ENCODE measurements around the gene BANP.
"Not testable (repeated sequence)": the region's sequence is repeated elsewhere in the genome, so short reads cannot be mapped to it uniquely, and the experiment has no call there.

Gene BANP

GRCh38 chr16:88033003-88033740, 81.9 kb downstream of the BANP start:
- not testable (repeated sequence) for DNase-seq (ENCODE audit: low spot score)

GRCh38 chr16:88034770-88035169, 83.5 kb downstream of the BANP start:
- no peak for DNase-seq (ENCODE audit: low spot score)

DNA sequence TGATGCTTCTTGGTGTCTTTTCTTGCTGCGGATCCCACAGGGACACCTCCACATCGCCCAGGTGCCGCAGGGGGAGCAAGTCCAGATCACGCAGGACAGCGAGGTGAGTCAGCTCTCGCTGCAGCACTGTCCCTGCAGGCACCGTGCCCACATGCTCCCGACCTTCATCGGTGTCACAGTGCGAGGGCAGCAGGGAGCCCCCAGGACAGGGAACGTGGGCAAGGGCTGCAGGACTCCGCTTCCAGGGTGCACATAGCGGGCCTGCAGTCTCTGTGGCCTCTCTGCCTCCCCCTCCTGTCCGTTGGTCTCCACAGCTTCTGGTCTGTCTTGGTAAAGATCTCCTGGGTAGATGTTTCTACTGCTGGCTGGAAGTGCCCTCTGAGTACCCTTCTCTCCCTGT, 84.1 kb downstream of the BANP start:
- DNase-seq (ENCODE audit: low spot score), result no peak

GRCh38 chr16:88035884-88036639, 84.8 kb downstream of the BANP start:
- DNase-seq (ENCODE audit: low spot score), result not testable (repeated sequence)

- not testable (repeated sequence) for DNase-seq (ENCODE audit: low spot score)
These were observed 85.4 kb downstream of the BANP start for GRCh38 chr16:88036640-88036996.

- DNase-seq (ENCODE audit: low spot score), result not testable (repeated sequence)
These were observed 86.1 kb downstream of the BANP start for GRCh38 chr16:88037359-88037758.

DNA sequence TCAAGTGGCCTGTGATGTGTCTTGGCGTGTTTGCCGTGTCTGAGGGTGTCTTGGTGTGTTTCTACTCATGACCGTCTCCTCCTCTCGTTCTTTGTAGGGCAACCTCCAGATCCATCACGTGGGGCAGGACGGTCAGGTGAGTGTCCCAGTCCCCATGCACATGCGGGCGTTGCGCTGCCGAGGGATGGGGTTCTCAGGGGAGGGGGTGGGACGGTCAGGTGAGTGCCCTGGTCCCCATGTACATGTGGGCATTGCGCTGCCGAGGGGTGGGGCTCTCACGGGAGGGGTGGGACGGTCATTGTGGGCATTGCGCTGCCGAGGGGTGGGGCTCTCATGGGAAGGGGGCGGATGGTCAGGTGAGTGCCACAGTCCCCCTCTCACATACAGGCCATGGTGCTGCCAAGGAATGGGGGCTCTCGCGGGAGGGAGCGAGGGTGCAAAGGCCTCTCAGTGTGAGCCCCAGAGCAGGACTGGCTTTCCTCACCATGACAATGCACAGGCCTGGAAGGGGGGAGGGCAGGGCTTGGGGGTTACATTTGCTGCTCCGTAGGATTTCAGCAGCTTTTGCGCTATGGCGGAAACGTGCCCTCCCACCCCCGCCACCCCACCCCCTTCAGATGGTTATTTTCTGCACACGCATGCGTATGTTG, 86.8 kb downstream of the BANP start:
- DNase-seq (ENCODE audit: low spot score), result not testable (repeated sequence)

GRCh38 chr16:88038526-88038908, 87.3 kb downstream of the BANP start:
- DNase-seq (ENCODE audit: low spot score), result not testable (repeated sequence)

DNA sequence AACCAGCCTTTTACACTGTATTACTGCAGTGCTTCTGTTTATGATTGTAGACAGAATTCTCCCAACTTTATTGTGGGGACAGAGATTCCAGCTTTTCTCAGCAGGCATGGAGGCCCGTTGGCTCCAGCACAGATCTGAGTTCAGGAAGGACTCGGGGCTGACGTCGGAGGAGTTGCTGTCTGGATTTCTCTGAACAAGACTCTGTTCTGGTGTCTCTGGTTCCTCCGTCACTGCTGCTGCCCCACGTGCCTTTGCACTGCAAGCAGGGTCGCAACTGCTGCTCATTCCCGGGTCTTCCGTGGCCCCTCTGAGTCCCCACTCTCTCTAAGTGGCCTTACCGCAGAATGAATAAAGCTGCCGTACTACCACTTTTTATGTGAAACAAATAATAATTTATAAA, 88.4 kb downstream of the BANP start:
- no peak for DNase-seq (ENCODE audit: low spot score)

GRCh38 chr16:88040196-88040876, 89.1 kb downstream of the BANP start:
- not testable (repeated sequence) for DNase-seq (ENCODE audit: low spot score)

DNA sequence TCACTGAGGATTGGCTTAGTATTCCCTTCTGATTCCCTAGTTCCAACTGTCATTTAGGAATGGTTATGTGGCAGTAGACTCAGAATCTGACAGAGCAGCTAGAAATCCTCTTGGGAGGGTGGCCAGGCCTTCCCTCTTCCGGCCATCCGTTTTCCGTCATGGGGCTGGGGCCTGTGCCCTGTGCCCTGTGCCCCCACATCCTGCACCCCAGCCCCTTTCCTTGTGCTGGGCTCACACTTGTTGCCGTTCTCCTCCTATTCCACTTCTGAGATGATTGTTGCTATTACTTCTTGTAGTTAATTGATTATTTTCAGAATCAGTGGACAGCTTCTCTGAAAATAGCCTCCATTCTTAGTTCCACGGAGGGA, 89.6 kb downstream of the BANP start:
- not testable (repeated sequence) for DNase-seq (ENCODE audit: low spot score)

DNA sequence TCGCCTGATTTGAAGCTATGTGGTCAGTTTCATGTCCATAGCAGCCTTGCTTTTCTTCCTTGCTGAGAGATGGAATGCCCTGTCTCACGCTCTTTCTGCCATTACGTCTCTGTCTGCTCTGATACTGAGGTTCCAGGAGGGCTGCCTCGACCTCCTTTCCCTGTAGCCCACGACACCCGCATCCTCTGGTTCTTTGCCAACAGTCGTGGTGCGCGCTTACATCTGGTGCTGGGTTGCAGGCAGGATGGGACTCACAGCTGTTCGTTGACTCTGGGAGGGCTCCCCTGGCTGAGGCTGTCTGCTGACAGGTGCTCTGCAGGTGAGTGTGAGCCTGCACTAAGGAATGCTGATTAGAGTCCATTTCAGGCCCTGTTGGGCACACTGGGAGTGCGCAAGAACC, 90.3 kb downstream of the BANP start:
- DNase-seq (ENCODE audit: low spot score), result not testable (repeated sequence)

DNA sequence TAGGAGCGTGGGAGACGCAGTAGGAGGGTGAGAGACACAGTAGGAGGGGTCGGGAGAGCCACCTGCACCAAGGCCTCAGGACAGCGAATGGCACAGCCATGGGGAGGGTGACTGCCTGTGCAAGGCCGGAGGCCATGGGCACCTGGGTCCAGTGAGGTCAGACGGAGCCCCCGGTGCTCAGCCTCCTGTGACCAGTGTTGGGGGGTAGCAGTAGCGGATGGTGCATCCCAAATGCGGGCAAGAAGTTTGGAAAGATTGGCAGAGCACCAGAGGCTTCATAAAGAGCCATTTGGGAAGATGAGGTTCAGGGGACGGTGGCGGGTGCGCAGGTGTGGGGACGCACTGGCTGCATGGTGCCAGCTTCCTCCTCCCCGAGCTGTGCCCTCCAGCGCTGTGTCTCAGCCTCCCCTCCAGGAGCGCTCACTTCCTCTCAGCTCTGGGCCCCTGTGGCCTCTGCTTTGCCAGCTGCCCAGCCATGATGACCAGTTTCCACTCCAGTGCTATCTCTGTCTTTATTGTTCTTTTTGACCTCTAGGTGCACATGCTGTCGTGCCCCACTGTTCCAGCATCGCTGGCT, 90.8 kb downstream of the BANP start:
- DNase-seq (ENCODE audit: low spot score), result not testable (repeated sequence)

GRCh38 chr16:88043208-88043910, 92.1 kb downstream of the BANP start:
- DNase-seq (ENCODE audit: low spot score), result not testable (repeated sequence)

- not testable (repeated sequence) for DNase-seq (ENCODE audit: low spot score)
These were observed 92.9 kb downstream of the BANP start for GRCh38 chr16:88044121-88044581.

DNA sequence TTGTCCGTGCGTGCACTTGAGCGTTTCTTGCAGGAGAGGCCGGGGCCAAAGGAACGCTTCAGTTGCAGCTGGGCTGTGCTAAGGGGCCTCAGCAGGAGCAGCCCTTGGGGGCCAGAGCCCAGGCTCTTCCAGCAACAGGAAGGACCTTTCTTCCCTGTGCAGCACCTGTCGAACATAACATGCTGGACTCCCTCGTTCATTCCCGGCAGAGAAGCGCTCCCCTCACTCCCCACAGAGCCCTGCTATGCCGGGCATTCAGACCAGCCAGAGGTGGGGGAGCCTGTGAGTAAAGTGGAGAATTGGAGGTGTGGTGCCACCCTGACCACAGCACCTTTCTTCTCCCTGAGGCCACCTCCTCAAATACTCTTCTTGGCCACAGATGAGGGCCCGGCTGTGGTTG, 94.1 kb downstream of the BANP start:
- not testable (repeated sequence) for DNase-seq (ENCODE audit: low spot score)

- no peak for DNase-seq (ENCODE audit: low spot score)
These were observed 94.6 kb downstream of the BANP start for GRCh38 chr16:88045820-88046303.

GRCh38 chr16:88047462-88047861, 96.2 kb downstream of the BANP start:
- DNase-seq (ENCODE audit: low spot score), result no peak

- DNase-seq (ENCODE audit: low spot score), result no peak
These were observed 97.8 kb downstream of the BANP start for GRCh38 chr16:88048985-88049384.

GRCh38 chr16:88049561-88050545, 98.6 kb downstream of the BANP start:
- DNase-seq (ENCODE audit: low spot score), result no peak

Measured in LoVo (cell line).